CD4-positive, alpha-beta T cell treated with Interleukin-17A for 4 hours (primary cell): ENCODE measurements around the gene SUN2.
"Not testable (repeated sequence)": the region's sequence is repeated elsewhere in the genome, so short reads cannot be mapped to it uniquely, and the experiment has no call there.

Experiments
- DNase-seq: peaks from one replicate; pipeline ENCODE4 v3.0.0-alpha.2; 2020; ENCODE audit warnings: mixed read lengths

The SUN2 gene, protein sequence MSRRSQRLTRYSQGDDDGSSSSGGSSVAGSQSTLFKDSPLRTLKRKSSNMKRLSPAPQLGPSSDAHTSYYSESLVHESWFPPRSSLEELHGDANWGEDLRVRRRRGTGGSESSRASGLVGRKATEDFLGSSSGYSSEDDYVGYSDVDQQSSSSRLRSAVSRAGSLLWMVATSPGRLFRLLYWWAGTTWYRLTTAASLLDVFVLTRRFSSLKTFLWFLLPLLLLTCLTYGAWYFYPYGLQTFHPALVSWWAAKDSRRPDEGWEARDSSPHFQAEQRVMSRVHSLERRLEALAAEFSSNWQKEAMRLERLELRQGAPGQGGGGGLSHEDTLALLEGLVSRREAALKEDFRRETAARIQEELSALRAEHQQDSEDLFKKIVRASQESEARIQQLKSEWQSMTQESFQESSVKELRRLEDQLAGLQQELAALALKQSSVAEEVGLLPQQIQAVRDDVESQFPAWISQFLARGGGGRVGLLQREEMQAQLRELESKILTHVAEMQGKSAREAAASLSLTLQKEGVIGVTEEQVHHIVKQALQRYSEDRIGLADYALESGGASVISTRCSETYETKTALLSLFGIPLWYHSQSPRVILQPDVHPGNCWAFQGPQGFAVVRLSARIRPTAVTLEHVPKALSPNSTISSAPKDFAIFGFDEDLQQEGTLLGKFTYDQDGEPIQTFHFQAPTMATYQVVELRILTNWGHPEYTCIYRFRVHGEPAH

DNA sequence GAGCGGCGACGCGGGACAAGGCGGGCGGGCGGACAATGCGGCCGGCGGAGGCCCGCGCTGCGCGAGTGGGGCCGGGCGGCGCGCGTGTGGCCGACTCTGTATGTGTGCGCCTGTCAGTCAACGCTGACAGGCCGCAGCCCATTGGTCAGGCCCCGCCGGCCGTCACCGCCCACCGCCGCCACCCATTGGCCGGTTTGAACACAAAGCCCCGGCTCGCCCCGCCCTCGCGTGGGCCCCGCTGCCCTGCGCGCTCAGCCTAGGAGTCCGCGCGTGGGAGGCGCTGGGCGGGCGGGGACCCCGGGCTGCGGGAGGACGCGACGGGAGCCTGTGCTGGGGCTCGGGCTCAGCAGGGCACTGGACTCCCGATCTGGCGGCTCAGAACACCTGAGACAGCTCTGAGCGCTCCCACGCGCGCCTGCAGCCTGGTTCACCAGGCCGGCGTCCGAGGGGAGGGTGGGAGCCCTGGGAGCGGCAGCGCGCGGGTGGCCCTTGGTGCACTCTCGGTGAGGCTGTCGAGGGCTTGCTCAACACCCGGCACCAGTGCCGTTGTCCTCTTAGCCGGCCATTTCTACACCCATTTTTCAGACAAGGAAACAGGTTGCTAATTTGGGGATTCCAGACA, at the start of gene SUN2:
Gene SUN2, minus strand, starts transcription at position 88 of the 622 bp plus-strand sequence. CDS start 3,370 bp downstream, outside the sequence.
- DNase-seq, result peak; percentile 97

DNA sequence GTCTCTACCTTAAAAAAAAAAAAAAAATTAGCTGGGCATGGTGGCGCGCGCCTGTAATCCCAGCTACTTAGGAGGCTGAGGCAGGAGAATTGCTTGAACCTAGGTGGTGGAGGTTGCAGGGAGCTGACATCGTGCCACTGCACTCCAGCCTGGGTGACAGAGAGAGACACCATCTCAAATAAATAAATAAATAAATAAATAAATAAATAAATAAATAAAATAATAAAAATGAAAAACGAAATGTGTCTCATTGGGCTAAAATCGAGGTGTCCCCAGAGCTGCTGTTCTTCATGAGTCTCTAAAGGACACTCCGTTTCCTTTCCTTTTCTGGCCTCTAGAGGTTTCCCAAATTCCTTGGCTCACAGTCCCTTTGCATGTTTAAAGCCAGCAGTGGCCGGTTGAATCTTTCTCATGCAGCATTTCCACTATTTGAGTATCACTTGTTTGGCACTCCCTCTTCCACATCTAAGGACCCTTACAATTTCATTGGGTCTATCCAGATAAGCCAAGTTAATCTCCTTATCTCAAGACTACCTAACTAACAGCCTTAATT, 49.3 kb upstream of the SUN2 start:
- DNase-seq, result not testable (repeated sequence)

- DNase-seq, result no peak
Observed at GRCh38 chr22:38802671-38803121, 46.9 kb upstream of the SUN2 start.

GRCh38 chr22:38799265-38800002, 43.6 kb upstream of the SUN2 start:
- no peak for DNase-seq

- peak; percentile 26 for DNase-seq
Observed at GRCh38 chr22:38798496-38798895, 42.7 kb upstream of the SUN2 start.

- DNase-seq, result no peak
Observed at GRCh38 chr22:38796262-38796957, 40.6 kb upstream of the SUN2 start.

GRCh38 chr22:38795569-38795968, 39.8 kb upstream of the SUN2 start:
- DNase-seq, result no peak

DNA sequence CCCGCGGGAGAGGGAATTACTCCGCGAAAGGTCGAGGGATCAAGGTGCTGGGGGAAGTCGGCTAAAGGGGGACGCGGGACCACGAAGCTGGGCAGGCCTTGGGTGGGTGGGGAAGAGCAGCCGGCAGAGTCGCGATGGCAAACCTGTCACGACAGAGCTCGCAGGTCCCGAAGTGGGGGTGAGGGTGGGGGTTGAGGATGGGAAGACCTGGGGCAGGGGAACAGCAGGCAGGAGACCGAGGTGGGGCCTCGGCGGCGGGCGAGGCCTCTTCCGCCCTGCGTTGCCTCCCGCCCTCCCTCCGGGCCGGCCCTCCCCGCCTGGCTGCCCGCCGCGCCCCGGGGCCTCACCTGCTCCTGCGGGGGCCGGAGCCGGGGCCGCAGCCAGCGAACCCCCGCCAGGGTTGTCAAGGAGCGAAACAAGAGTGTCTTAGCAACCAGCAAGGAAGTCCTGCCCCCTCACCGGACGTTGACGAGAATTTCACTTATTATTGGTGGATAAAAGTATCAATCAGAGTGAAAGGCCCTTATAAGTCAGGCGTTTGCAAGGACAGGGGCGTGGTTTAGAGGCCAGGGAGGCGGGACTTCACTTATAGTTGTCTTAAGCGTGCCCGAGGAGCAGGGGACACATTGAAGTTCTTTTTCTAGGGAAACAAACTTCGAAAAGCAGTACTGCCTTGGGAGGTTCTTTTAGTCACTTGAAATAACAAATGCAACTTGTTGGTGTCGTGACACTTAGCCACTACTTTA, 38.1 kb upstream of the SUN2 start, which contains the start of gene DNAL4:
Gene DNAL4, minus strand, starts transcription at position 423 of the 746 bp plus-strand sequence. CDS start 11,412 bp downstream, outside the sequence.
- DNase-seq, result peak; percentile 95

DNA sequence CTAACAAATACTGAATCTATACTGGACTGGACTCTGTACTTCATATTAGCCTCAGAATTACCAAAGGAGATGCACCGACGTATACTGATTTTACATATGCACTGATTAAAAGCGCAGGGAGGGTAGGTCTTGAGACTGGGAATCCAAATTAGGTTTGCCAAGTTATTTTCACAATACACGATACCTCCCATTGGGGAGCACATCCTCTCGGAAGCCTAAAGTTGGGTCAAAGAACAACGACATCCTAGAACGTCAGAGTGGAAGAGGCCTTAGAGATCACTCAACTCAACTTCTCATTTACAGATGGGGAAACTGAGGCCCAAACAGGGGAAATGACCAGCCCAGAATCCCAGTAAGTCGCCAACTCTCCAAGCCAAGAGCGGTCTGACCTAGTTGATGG, 37.5 kb upstream of the SUN2 start:
- no peak for DNase-seq

DNA sequence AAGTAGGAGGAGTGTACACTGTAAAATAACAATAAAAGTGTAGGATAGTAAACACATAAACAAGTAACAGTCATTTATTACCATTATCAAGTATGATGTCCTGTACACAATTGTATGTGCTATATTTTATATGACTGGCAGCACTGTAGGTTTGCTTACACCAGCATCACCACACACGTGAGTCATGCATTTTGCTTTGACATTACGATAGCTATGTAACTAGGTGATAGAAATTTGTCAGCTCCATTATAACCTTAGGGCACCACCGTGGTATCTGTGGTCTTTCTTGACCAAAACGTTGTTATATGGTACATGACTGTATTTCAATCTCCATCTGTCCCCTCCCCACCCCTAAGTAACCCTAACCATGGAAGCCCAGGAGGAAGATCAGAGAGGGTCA, 37.0 kb upstream of the SUN2 start:
- DNase-seq, result no peak

DNA sequence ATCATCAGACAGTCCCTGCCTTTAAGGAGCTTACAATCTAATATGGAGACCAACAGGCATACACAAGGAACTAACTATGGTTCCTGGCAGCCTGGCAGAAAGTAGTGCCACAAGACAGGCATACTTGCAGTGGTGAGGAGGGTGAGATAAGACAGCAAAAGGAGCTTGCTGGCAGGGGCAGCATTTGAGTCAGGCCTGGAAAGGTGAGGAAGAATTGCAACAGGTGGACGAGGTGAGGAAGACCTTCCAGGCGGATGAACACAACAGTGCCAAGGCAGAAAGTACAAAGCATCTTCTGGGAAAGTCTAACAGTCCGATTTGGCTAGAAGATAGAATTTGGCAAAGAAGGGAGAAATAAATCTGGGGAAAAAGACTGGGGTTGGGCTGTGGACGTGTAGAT, 33.8 kb upstream of the SUN2 start:
- no peak for DNase-seq

GRCh38 chr22:38788846-38789245, 33.0 kb upstream of the SUN2 start:
- no peak for DNase-seq

- DNase-seq, result no peak
Observed at GRCh38 chr22:38788021-38788816, 32.4 kb upstream of the SUN2 start.

GRCh38 chr22:38786631-38787030, 30.8 kb upstream of the SUN2 start:
- no peak for DNase-seq

DNA sequence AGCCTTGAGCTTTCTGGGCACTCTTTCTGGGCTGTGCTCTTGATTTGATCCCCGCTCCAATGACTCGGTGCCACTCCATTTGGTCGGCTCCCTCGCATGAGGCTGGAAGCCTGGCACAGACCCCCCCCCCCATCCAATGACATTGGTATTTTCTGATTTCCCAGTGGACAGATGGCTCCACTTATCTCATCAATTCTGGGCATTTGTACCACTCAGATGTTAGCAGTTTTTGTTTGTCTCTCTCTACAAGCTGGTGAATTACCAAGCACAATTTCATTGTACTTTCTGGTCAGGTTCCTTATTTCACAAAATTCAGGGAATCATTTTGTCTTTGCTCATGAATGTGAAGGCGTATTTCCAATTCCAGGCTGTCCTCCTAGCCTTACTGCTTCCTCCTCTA, 29.1 kb upstream of the SUN2 start:
- no peak for DNase-seq

DNA sequence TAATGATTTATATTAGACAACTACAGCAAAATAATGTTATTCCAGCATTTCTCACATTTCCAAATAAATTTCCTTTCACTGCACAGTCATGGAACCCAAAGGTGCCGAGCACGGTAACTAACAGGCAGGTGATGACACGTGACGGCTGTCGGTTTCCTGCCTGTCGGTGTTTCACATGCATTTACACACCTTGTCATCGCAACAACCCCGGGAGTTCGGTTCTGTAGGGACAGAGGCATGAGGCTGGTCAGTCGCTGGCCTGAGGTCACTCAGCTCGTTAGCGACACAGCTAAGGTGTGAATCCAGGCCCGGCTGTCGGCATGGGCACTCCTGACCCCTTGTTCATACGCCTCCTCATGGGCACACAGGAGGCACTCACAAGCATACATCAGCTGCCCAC, 28.2 kb upstream of the SUN2 start:
- no peak for DNase-seq

GRCh38 chr22:38783095-38783615, 27.4 kb upstream of the SUN2 start:
- DNase-seq, result no peak

GRCh38 chr22:38782402-38783094, 26.8 kb upstream of the SUN2 start:
- no peak for DNase-seq

DNA sequence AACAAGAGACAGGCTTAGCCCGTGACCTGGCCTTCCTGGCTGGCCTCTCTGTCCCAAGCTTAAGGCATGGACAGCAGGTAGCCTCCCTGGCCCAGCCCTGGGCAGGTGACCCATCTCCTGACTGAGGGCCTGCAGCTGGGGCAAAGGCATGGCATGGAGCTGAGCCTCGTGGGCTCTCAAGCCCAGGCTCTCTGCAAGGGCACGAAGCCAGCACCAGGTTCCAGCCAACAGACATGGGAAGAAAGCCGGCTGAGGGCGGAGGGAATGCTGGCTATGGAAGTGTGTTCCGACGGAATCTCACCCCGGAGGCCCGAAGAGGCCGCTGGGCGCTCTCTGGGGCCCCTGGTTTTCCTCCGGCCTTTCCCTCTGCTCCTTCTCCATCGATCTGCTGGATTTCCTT, 25.2 kb upstream of the SUN2 start:
- no peak for DNase-seq
